OCI-LY7 (cell line): ENCODE results near the gene DUSP7.

ENCODE experiments used
- CTCF ChIP-seq: fragments of 200-600 bp; sonication (generic); conservative IDR thresholded peaks from 2 replicates; pipeline ENCODE4 v1.5.1; 2014; ENCODE audit warnings: mild to moderate bottlenecking, antibody characterized with exemption, low read length, moderate library complexity, mixed read lengths
- EZH2phosphoT487 ChIP-seq: fragments of 200-600 bp; sonication (generic); IDR thresholded peaks from 2 replicates; pipeline ENCODE4 v1.6.1; 2018; ENCODE audit warnings: low read depth, borderline replicate concordance, mild to moderate bottlenecking, mixed run types, antibody characterized with exemption, low read length, moderate library complexity, mixed read lengths

- TF ChIP-seq CTCF = no peak
- no peak for TF ChIP-seq EZH2phosphoT487
These were observed 3.5 kb downstream of the DUSP7 start for GRCh38 chr3:52052831-52053306.
